ENCODE measurements around the gene COL19A1.

COL19A1 gene

DNA sequence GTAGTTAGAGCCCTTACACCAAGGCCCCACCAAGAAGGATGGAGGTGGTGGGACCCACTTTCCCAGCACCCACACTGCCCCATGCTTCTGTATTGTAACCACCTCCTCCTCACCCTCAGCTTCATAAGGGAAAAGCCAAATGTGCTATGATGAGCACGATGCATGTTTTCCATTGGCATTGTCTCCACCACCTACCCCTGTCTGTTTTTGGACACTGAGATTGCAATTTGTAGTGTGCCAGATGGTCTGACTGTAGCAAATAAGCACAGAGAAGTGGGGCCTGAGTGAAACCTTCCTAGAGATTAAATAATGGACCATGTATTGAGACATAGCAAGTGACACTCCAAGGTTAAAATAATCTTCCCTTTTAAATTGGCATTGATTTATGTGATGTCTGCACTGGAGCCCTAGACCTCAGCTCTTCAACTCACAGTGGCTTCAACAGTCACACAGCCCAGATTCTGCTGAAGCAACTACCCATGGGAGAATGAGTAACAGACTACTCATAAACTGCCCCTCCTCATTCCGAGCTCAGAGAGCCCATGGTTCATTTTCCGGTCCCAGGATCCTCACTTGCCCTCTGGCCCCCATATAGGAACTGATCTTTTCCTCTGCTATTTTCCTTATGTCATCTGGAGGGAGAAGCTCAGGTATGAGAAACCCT is 258.7 kb downstream of the COL19A1 start:
- DNase-seq (ENCODE audit: low read depth, low spot score) = no peak

DNA sequence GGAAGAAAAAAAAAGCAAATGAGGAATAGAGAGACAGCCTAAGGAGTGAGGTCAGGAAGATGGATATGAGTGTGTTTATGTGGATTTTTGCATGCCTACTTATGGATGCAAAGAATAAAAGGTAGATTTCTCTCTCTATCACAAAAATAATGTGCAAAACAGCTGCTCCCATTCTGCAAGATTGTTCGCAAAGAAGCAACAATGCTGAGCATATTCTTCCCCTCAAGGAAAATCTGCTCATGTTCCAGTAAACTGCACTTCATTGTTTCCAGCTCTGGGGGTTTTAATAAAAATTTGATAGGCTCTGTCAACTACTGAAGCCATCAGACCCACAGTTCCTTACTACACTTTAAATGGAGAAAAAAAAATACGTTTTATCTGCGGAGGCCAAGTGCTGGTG is 259.2 kb downstream of the COL19A1 start:
- DNase-seq (ENCODE audit: low read depth, low spot score) = no peak

DNA sequence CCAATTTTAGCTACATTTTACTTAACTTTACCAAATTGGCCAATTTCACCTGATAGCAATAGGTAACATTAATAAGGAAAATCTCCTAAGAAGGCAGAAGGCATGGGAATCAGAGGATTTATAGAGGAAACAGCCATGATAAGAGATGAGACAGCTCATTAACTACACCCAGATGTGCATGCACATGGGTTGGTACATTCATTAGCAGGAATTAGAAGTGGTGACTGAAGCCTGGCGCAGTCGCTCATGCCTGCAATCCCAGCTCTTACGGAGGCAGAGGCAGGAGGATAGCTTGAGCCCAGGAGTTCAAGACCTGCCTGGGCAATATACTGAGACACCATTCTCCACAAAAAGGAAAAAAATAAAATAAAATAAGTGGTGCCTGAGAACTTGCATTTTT is 263.0 kb downstream of the COL19A1 start:
- DNase-seq (ENCODE audit: low read depth, low spot score) = no peak

DNA sequence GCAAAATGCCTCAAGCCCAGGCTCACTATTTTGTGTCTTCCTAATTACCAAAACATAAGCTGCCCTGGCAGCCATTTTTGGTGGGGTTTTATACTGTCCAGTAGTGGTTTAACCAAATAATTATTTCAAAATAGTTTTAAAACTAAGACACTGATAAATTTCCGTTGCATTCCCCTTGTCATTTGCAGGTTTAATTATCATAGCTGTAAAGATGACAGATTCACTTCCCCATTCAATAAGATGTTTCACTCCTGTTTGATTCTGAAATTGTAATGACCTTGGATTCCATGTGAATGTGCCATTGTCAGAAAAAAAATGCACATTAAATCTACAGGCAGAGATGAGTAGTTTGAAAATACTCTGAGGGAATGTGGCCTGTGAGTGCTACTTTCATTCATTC is 264.5 kb downstream of the COL19A1 start:
- DNase-seq (ENCODE audit: low read depth, low spot score) = no peak

DNA sequence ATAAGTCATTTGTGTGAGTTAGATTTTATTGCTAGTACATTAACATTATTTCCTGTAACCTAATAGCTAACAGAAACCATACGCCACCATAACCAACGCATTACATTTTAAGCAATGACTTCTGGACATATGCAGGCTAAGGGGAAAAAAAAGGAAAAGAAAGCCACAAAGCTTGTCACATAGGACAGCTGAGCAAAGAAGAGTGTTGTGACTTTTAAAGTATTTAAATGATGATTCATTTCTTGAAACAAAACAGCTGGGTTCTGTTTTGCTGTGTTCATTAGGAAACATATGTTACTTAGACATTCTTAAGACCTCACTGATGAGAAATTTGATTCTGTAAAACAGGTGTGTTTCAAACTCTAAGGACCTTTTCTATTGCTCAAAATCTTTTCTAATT is 265.2 kb downstream of the COL19A1 start:
- DNase-seq (ENCODE audit: low read depth, low spot score) = no peak

DNA sequence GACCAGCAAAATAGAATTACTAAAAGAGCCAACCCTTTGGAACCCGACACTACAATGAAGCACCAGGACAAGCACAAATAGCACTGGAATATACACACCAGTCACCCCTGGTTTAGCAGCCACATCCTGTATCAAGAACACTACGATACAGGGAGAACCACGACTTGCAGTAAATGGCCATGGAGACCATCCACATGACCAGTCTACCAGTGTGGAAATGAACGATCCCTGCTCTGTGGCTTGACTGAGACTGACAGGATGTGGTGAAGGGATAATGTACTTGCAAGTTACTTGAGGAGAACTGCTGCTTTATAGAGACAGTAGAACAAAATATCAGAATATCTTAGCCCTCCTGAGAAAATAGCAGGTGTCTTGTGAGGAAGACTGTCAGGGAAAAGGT is 266.9 kb downstream of the COL19A1 start:
- no peak for DNase-seq (ENCODE audit: low read depth, low spot score)

DNA sequence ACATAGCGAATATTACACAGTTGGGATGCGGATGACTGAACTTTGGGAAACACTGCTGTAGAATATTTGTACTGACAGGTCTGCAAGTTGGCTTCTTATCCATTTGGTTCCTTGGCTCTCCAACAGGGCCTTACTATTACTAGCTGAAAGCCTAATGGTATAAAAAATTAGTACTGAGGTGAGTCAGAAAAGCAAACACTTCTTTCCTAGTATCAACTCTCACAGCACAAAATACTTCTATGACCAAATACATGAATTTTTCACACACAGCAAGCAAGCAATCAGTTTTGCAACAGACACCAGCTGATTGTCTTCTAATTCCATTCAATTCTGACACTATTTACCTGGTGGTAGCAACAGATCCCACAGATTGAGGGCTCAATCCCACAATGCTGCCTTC is 268.2 kb downstream of the COL19A1 start:
- DNase-seq (ENCODE audit: low read depth, low spot score) = no peak

DNA sequence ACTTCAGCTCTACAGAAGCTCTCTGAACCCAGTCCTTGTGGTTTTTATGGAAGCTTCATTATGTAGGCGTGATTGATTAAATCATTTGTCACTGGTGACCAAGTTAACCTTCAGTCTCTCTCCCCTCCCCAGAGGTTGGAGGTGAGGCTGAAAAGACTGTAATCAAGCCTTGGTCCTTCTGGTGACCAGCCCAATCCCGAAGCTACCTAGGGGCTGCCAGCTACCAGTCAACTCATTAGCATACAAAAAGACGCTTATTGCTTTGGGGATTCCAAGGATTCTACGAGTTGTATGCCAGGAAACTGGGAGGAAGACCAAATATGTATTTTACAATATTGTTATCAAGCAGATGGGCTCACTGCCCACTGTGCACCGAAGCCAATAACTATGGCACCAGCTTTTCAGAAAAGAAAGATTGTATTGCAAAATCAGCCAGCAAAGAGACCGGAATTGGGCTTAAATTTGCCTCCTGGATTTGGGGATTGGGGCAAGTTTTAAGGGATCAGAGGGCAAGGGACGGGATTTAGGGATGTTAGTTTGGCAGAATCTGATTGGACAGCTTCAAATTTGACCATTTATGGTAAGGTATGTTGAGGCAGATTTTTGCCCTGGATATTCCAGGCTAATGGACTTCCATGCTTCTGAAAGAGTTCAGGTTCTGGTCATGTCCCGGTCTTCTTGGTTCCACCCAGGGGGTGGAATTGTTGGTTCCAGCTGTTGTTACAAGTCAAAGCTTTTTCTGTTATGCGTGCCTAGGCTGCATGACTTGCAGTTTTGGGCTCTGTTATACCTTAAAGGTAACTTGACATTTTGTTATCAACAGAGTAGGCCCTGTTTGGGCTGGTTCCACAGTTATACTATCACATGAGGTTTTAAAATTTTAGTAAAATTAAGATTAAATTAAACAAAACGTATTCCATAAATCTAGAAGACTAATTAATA is 269.1 kb downstream of the COL19A1 start:
- DNase-seq (ENCODE audit: low read depth, low spot score) = no peak

DNA sequence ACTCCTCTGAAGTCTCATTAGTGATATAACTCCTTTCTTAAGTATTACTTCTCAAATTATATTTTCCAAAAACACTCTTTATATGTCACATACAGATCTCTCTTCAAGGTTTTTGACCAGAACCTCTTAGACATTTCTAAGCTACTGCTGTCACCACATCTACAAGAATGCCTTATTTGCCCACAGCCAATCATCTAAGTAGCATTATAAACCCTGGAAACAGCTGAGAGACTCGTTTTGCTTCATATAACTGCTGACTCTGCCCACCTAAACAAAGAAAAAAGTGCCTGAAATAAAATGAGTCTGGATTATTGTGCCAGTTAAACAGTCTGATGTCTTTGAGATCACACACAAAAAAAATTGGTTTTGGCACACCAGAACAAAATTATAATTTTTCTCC is 270.6 kb downstream of the COL19A1 start:
- no peak for DNase-seq (ENCODE audit: low read depth, low spot score)

DNA sequence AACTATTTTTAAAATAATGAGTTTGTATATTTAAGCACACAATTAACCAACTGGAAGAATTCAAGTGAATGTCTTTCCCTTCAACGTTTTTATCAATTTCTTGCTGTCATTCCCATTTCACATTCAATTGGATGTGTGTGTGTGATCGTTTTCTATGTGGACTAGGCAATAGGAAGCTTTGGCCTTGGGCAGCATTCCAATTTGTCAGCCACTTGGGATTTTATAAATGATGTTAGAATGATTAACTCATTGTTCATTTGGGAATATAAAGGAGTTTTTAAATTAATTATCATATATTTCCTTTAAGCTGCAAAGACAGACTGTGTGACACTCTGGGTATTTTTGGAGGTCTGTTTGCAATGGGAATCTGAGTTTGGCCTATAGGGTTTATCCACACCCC is 274.1 kb downstream of the COL19A1 start:
- DNase-seq (ENCODE audit: low read depth, low spot score) = no peak

DNA sequence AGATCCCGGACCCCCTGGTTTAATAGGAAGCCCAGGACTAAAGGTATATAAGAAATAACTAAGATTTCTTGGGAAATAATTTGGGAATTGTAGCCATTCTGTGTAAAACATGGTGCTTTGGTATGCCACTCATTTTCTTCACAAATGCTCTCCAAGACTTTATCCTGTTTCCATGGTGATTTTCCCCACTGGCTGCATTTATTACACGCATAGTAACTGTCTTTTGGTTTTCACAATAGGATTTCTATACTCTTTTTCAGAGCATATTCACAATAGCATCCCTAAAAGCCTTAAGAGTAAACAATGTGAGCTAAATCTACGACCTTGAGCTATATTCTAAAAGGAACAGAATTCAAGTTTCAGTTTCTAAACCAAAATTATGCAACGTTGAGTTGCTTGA is 275.7 kb downstream of the COL19A1 start:
- DNase-seq (ENCODE audit: low read depth, low spot score) = no peak

DNA sequence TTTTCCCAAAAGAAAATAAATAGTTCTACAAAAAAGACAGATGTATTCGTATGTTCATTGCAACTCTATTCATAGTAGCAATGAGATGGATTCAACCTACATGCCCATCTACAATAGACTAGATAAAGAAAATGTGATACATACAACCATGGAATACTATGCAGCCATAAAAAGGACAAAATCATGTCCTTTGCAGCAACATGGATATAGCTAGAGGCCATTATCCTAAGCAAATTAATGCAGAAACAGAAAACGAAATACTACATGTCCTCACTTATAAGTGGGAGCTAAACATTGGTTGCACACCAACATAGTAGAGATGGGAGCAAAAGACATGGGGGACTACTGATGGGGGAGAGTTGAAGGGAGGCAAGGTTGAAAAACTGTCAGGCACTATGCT is 278.8 kb downstream of the COL19A1 start:
- no peak for DNase-seq (ENCODE audit: low read depth, low spot score)

DNA sequence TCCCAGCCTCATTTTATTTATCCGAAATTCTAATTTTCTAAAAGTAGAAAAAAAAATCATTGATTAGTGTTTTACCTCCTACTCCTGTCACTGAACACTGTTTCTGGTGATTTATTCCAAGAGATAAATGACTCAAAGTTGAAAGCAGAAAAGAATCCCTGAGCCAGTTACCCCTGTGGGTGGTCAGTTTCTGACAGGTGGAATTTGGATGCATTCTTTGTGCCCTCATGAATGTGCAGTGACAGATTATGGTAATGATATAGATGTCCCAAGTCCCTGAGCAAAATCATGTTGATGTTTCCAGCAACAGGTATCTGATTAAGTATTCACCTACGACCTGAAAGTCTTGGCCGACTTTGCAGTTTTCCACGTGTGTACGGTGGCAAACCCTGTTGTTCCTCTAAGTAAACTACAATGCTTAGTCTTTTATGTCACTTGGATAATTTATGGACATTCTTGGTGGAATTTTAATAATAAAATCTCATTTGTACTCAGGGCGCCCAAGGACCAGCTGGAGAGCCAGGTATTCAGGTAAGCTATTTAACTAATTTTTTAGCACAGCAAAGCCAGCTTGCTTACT is 282.9 kb downstream of the COL19A1 start:
- no peak for DNase-seq (ENCODE audit: low read depth, low spot score)

DNA sequence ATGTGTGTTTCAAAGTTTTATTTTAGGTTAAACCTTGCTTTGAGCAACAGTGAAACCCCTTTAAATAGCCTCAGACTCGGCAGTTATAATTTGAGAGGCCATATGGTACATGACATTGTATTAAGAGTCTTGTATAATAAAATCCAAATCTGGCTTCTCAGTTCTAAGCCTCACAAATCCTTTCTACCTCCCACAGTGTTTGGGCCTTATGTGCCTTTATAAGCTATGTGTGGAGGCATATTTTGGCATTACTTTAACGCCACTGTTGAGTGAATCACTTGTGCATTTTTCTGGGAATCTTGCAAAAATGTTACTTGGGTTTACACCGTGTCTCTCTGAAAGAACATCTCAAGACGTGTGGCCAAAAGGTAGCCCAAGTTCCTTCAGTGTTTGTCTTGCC is 284.2 kb downstream of the COL19A1 start:
- DNase-seq (ENCODE audit: low read depth, low spot score) = no peak

DNA sequence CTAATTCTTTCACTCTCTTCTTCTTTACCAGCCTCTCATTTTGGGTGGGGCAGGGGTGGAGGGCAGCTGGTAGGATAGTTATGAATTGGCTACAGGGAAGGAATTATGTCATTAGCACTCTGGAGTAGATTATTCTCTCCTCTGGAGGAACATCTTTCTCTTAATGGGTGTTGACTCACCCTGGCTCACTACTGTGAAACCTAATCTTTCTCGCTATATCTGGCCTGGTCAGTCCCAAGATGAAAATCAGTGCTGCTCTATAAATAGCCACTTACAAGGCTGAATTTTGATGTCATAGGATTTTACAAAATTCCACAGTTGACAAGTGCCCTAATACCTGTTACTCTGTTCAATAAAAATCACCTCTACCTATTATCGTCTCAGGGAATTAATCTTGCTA is 285.3 kb downstream of the COL19A1 start:
- no peak for DNase-seq (ENCODE audit: low read depth, low spot score)

DNA sequence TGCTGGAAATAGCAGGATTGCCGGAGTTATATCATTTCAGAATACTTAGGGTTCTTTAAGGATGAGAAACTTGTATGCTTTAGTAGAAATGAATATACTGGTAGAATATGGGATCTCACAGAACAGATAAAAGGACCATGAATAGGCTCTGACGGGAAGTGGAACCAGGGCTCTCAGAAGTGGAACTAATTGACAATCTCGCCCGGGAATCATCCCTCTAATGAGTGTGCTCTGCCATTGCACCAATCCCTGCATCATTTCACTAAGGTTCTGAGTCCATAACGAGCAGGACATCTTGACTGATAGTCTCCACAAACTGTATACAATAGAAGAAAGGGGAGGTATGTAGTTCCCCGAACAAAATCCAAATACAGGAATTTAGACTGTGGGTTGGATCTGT is 286.4 kb downstream of the COL19A1 start:
- no peak for DNase-seq (ENCODE audit: low read depth, low spot score)

DNA sequence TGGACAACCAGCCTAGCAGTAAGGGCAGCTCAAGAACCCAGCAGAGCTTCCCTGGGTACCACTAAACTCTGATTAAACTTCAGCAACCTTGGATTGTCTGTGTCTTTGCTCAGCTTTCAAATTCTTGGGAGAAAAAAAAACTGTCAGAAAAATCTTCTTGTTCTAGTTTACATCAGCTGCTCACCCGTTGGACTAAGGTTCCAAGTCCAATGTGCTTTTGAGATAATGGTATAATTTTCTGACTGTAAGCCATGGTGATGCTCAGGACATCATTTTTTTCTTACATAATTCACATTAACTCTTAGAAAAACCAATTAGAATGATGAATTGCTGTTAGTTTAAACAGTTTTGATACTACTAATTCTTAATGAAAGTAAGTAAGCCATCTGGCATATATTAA is 290.7 kb downstream of the COL19A1 start:
- DNase-seq (ENCODE audit: low read depth, low spot score) = no peak

DNA sequence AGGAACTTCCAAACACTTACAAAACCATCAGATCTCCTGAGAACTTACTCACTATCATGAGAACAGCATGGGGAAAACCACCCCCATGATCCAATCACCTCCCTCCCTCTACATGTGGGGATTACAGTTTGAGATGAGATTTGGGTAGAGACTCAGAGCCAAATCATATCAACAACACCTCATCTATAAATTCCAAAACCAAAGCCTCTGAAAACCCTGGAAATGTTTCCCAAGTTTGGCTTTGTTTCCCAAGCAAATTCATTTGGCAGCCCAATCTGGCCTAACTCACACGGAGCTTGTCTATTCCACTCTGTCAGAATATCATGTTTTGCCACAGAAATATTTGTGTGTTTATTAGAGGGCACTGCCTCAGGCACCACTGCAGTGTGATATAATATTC is 293.9 kb downstream of the COL19A1 start:
- DNase-seq (ENCODE audit: low read depth, low spot score) = no peak

DNA sequence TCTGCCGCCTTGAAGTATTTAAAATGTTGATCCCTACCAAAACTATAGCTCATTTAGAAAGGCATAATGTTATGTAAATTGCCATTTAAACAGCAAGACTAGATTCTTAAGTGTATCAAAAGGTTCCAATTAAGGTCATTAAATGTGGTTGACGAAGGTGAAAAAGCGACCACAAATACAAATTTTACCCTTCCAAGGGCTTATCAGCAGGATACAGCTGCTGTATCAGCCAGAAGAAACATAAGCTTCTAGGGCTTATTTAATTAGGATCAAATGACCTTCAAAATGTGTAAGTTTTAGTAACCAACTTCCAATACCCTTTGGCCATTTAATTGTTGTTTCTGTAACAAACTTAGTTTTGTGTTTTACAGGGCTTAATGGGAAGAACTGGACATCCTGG is 296.6 kb downstream of the COL19A1 start:
- no peak for DNase-seq (ENCODE audit: low read depth, low spot score)

DNA sequence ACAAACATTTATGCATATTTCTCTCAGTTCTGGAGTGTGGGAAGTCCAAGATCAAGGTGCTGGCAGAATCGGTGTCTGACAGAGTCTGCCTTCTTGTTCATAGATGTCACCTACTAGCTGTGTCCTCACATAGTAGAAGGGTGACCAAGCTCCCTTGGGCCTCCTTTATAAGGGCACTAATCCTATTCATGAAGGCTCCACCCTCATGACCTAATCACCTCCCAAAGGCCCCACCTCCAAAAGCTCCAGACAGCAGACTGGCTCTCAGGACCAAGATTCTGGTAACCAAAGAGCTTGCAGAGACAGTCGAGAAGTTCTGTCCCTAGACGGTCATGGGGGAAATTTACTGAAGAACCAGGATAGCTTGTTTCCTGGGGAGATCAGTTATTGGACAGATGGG is 297.4 kb downstream of the COL19A1 start:
- no peak for DNase-seq (ENCODE audit: low read depth, low spot score)

DNA sequence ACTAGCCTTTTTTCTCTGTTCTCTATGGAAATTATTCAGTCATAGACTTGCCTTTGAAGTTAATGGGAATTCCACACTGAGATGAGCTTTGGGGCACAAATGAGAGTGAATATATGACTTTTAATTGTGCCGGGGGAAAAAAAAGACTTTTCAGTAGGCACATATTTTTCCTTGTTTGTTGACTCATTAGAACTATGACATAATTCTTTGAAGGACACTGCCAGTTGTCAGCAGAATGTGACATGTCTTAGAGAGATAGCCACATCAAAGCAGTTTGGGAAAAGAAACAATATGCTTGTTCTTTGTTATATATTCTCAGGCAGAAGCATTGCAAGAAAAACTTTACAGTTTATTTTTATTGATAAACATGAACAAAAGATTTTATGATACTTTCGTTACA is 298.2 kb downstream of the COL19A1 start:
- no peak for DNase-seq (ENCODE audit: low read depth, low spot score)

DNA sequence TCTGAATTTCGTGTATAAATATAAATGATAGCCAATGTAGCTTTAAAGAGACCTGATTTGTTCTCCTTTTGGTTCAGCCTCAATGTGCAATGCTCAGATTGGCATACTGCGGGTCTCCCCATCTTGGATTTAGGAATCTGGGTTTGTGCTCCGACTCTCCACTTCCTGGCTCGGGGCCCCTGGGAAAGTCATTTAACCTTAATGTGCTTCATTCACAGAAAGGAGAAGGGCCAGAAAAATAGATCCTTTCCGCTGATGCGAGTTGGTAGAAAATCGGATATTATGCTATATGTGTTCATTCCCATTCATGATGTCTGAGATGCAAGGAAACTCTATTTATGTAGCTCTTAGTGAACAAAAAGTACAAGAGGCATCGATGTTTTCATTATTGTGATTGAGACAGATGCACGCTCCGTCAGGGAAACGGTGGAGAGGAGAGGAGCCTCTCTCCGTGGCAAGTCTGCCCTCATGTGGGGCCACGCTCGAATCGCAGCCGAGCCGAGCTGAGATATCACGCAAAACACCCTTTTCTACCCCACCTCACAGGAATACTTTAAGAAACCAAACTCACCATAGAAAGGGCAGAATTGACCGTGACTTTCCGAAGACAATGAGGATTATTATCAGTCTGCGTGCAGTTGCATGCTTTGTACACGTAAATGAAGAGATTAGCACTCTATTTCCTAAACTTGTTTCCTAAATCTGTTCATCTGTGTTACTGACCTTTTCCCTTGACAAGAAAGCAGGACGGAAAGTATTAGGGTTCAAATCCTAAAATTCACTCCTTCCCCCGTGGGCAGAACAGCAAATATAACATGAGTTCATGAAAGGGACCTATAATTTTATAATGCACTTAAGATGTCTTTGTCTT is 300.0 kb downstream of the COL19A1 start:
- no peak for DNase-seq (ENCODE audit: low read depth, low spot score)

Measured in activated CD4-positive, CD25-positive, alpha-beta regulatory T cell treated with anti-CD3 and anti-CD28 coated beads, Interleukin-2, amount 50 U/mL, for 16 hours (primary cell).